Natural killer cell treated with Interleukin-12 subunit alpha and Interleukin-12 subunit beta and Interleukin-15 and Interleukin-18, amount 100 ng/mL, for 72 hours (primary cell): ENCODE data around the gene FAM193A. TPM values are rescaled to one million over a fixed set of nuclear protein-coding genes. Genes with fewer than 3 reads are reported as not detected.
"Not testable (repeated sequence)": the region's sequence is repeated elsewhere in the genome, so short reads cannot be mapped to it uniquely, and the experiment has no call there.

Source experiments
- ATAC-seq, 2 donors: fragments of 150-1000 bp; cut with Tn5 transposase in 1 of 2; sonication (Bioruptor Pico), chemical (Tn5 transposase) in 1 of 2; 2 replicates each; pipeline ENCODE4 v1.10.0; 2021
- DNase-seq: peaks from one replicate; pipeline ENCODE4 v3.0.0; 2022; ENCODE audit warnings: low spot score
- H3K27ac Mint-ChIP-seq, 2 donors: 1 replicate in 1 of 2; 2 replicates in 1 of 2; pipeline ENCODE4 v1.8.0; 2022; ENCODE audit warnings: mixed read lengths in 2 of 2, mild to moderate bottlenecking in 1 of 2, moderate library complexity in 1 of 2
- H3K27me3 Mint-ChIP-seq, 2 donors: 1 replicate in 1 of 2; 2 replicates in 1 of 2; pipeline ENCODE4 v1.8.0; 2022; ENCODE audit warnings: mixed read lengths in 2 of 2
- H3K36me3 Mint-ChIP-seq: one replicate; pipeline ENCODE4 v1.8.0; 2022; ENCODE audit warnings: mixed read lengths
- H3K4me1 Mint-ChIP-seq, 2 donors: 1 replicate in 1 of 2; 2 replicates in 1 of 2; pipeline ENCODE4 v1.8.0; 2022; ENCODE audit warnings: low read depth in 2 of 2, mixed read lengths in 2 of 2, mild to moderate bottlenecking in 1 of 2
- H3K4me3 Mint-ChIP-seq: one replicate; pipeline ENCODE4 v1.8.0; 2022; ENCODE audit warnings: mixed read lengths
- H3K9me3 Mint-ChIP-seq: 2 replicates; pipeline ENCODE4 v1.8.0; 2022; ENCODE audit warnings: mixed read lengths
- total RNA-seq, 2 donors: library from RNA; stranded (reverse); gene quantifications; one replicate each; pipeline ENCODE4 v1.2.3, GENCODE V29; 2022

FAM193A gene
- total RNA-seq, 2 donors from 2014 or later: 28.0 to 50.9 TPM

- H3K27ac Mint-ChIP-seq: peak overlapping the region; percentile 60 to 66
- H3K4me3 Mint-ChIP-seq: no peak overlapping the region
- H3K27me3 Mint-ChIP-seq: no peaks in the 10 kb centered on the region
- H3K36me3 Mint-ChIP-seq: peaks cover 39% of the 10 kb centered on the region
- peaks cover 42 to 48% of the 10 kb centered on the region in 2 donors for H3K4me1 Mint-ChIP-seq
- no peaks in the 10 kb centered on the region for H3K9me3 Mint-ChIP-seq
- ATAC-seq: no peak
- no peak for DNase-seq
Observed at GRCh38 chr4:2672700-2673099, 136.3 kb downstream of the FAM193A start.

- Mint-ChIP-seq H3K27ac (no peak overlapping the region), H3K4me3 (no peak overlapping the region), H3K27me3 (no peaks in the 10 kb centered on the region), H3K9me3 (no peaks in the 10 kb centered on the region), H3K4me1 (peaks cover 41 to 48% of the 10 kb centered on the region in 2 donors), H3K36me3 (peaks cover 39% of the 10 kb centered on the region)
- DNase-seq (no peak), ATAC-seq (no peak)
Observed at GRCh38 chr4:2673157-2673556, 136.7 kb downstream of the FAM193A start.

DNA sequence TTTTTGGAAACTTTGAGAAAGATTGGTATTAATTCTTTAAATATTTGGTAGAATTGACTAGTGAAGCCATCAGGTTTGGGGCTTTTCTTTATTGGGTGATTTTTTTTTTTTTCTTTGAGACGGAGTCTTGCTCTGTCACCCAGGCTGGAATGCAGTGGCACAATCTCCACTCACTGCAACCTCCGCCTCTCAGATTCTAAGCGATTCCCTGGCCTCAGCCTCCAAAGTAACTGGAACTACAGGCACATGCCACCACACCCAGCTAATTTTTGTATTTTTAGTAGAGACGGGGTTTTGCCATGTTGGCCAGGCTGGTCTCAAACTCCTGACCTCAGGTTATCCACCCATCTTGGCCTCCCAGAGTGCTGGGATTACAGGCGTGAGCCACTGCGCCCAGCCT is 143.3 kb downstream of the FAM193A start:
- not testable (repeated sequence) for ATAC-seq, DNase-seq, H3K27me3 Mint-ChIP-seq, H3K27ac Mint-ChIP-seq, H3K4me3 Mint-ChIP-seq, H3K9me3 Mint-ChIP-seq
- peaks cover 30% of the 10 kb centered on the region for H3K36me3 Mint-ChIP-seq
- peaks cover 20 to 21% of the 10 kb centered on the region in 2 donors for H3K4me1 Mint-ChIP-seq

GRCh38 chr4:2684486-2684885 is 148.0 kb downstream of the FAM193A start:
- H3K36me3 Mint-ChIP-seq: peaks cover 20% of the 10 kb centered on the region
- H3K9me3 Mint-ChIP-seq: no peaks in the 10 kb centered on the region
- no peak for ATAC-seq

GRCh38 chr4:2685541-2685940 is 149.1 kb downstream of the FAM193A start:
- Mint-ChIP-seq H3K4me1 (peaks cover 22 to 27% of the 10 kb centered on the region in 2 donors), H3K4me3 (no peak overlapping the region), H3K9me3 (no peaks in the 10 kb centered on the region), H3K27ac (no peak overlapping the region), H3K27me3 (no peaks in the 10 kb centered on the region), H3K36me3 (peaks cover 20% of the 10 kb centered on the region)
- DNase-seq (no peak), ATAC-seq (no peak)

More at GRCh38 chr4:2684486-2684885, 148.0 kb downstream of the FAM193A start:
- Mint-ChIP-seq H3K27me3 (no peaks in the 10 kb centered on the region), H3K4me3 (no peak overlapping the region), H3K27ac (peak overlapping the region in 1 of 2 donors; percentile 66), H3K4me1 (peaks cover 12 to 16% of the 10 kb centered on the region in 2 donors)
- DNase-seq: no peak

- H3K36me3 Mint-ChIP-seq: peaks cover 19% of the 10 kb centered on the region
- H3K4me1 Mint-ChIP-seq: peaks cover 31 to 32% of the 10 kb centered on the region in 2 donors
- H3K4me3 Mint-ChIP-seq: no peak overlapping the region
- ATAC-seq (no peak), DNase-seq (no peak)
- no peak overlapping the region for H3K27ac Mint-ChIP-seq
- no peaks in the 10 kb centered on the region for H3K9me3 Mint-ChIP-seq
- no peaks in the 10 kb centered on the region for H3K27me3 Mint-ChIP-seq
Observed at GRCh38 chr4:2686379-2687265, 150.2 kb downstream of the FAM193A start.

DNA sequence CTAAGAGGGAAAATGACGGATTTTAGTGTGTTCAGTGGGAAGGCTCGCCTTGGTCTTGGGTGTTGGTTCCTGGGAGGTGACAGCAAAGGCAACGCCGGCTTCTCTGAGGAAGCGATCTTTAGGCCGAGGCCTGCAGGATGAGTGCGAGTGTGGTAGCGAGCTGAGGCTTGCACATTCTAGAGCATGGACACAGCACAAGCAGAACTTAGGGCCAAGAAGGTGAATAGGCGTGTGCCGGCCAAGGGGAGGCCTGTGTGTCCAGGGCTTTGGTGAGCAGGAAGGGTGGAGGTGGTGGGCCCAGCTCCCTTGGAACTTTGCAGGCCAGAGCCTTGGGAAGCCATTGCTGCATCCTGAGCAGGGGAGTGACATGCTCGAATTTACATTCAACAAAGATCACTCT is 151.8 kb downstream of the FAM193A start:
- no peak overlapping the region for H3K27ac Mint-ChIP-seq
- no peak overlapping the region for H3K4me3 Mint-ChIP-seq
- no peak for ATAC-seq
- no peaks in the 10 kb centered on the region for H3K27me3 Mint-ChIP-seq
- H3K4me1 Mint-ChIP-seq: peaks cover 37 to 41% of the 10 kb centered on the region in 2 donors
- no peaks in the 10 kb centered on the region for H3K9me3 Mint-ChIP-seq
- peaks cover 28% of the 10 kb centered on the region for H3K36me3 Mint-ChIP-seq
- no peak for DNase-seq

- H3K27me3 Mint-ChIP-seq: no peaks in the 10 kb centered on the region
- ATAC-seq (no peak), DNase-seq (no peak)
- peaks cover 34 to 41% of the 10 kb centered on the region in 2 donors for H3K4me1 Mint-ChIP-seq
- no peaks in the 10 kb centered on the region for H3K9me3 Mint-ChIP-seq
- H3K27ac Mint-ChIP-seq: no peak overlapping the region
- H3K36me3 Mint-ChIP-seq: peaks cover 25% of the 10 kb centered on the region
- no peak overlapping the region for H3K4me3 Mint-ChIP-seq
Observed at GRCh38 chr4:2688697-2689096, 152.2 kb downstream of the FAM193A start.

- Mint-ChIP-seq H3K4me1 (peaks cover 30 to 39% of the 10 kb centered on the region in 2 donors), H3K4me3 (no peak overlapping the region), H3K36me3 (peaks cover 21% of the 10 kb centered on the region), H3K9me3 (no peaks in the 10 kb centered on the region), H3K27ac (no peak overlapping the region), H3K27me3 (no peaks in the 10 kb centered on the region)
- ATAC-seq (no peak), DNase-seq (no peak)
Observed at GRCh38 chr4:2689114-2689513, 152.7 kb downstream of the FAM193A start.

GRCh38 chr4:2689825-2690700 is 153.6 kb downstream of the FAM193A start:
- Mint-ChIP-seq H3K36me3 (peaks cover 15% of the 10 kb centered on the region), H3K27me3 (no peaks in the 10 kb centered on the region), H3K27ac (peak overlapping the region; percentile 83 to 89), H3K9me3 (no peaks in the 10 kb centered on the region), H3K4me3 (peak overlapping the region; percentile 59), H3K4me1 (peaks cover 30 to 36% of the 10 kb centered on the region in 2 donors)
- DNase-seq (peak; percentile 84), ATAC-seq (peak; percentile 86 to 93)

DNA sequence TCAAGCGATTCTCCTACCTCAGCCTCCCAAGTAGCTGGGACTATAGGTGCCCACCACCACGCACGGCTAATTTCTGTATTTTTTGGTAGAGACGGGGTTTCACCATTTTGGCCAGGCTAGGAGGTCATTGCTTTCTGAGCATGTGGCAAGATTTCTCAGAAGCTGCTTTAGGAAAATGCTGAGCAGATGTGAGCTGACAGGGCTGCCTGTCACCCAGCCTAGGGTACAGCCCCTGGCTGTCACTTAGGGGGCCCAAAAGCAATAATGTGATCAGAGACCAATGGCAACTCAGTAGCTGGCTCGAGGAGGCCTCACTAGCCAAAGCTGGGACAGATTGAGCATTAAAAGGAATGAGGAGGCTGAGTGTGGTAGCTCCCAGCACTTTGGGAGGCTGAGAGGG is 154.9 kb downstream of the FAM193A start:
- peak overlapping the region; percentile 54 for H3K4me3 Mint-ChIP-seq
- no peaks in the 10 kb centered on the region for H3K27me3 Mint-ChIP-seq
- peak overlapping the region; percentile 83 to 89 for H3K27ac Mint-ChIP-seq
- no peaks in the 10 kb centered on the region for H3K9me3 Mint-ChIP-seq
- H3K4me1 Mint-ChIP-seq: peaks cover 30 to 36% of the 10 kb centered on the region in 2 donors
- no peak for DNase-seq
- H3K36me3 Mint-ChIP-seq: peaks cover 18% of the 10 kb centered on the region
- ATAC-seq: no peak

GRCh38 chr4:2691952-2692435 is 155.5 kb downstream of the FAM193A start:
- Mint-ChIP-seq H3K4me1 (peaks cover 30 to 36% of the 10 kb centered on the region in 2 donors), H3K4me3 (peak overlapping the region; percentile 54), H3K27ac (peak overlapping the region; percentile 83 to 89), H3K36me3 (peaks cover 22% of the 10 kb centered on the region), H3K9me3 (no peaks in the 10 kb centered on the region), H3K27me3 (no peaks in the 10 kb centered on the region)
- ATAC-seq (peak; percentile 19 to 70), DNase-seq (no peak)

- H3K27me3 Mint-ChIP-seq: no peaks in the 10 kb centered on the region
- H3K4me1 Mint-ChIP-seq: peaks cover 27 to 33% of the 10 kb centered on the region in 2 donors
- no peaks in the 10 kb centered on the region for H3K9me3 Mint-ChIP-seq
- ATAC-seq (no peak), DNase-seq (no peak)
- H3K27ac Mint-ChIP-seq: no peak overlapping the region
- H3K36me3 Mint-ChIP-seq: peaks cover 27% of the 10 kb centered on the region
- H3K4me3 Mint-ChIP-seq: no peak overlapping the region
Observed at GRCh38 chr4:2694691-2695090, 158.2 kb downstream of the FAM193A start.
